IPS-11a (cell line): ENCODE results near the gene CTF1.

Source experiments
- H3K4me3 ChIP-seq: one replicate; pipeline ENCODE4 v1.5.1; 2013; ENCODE audit warnings: low read depth, low read length, control low read depth

CTF1 gene

DNA sequence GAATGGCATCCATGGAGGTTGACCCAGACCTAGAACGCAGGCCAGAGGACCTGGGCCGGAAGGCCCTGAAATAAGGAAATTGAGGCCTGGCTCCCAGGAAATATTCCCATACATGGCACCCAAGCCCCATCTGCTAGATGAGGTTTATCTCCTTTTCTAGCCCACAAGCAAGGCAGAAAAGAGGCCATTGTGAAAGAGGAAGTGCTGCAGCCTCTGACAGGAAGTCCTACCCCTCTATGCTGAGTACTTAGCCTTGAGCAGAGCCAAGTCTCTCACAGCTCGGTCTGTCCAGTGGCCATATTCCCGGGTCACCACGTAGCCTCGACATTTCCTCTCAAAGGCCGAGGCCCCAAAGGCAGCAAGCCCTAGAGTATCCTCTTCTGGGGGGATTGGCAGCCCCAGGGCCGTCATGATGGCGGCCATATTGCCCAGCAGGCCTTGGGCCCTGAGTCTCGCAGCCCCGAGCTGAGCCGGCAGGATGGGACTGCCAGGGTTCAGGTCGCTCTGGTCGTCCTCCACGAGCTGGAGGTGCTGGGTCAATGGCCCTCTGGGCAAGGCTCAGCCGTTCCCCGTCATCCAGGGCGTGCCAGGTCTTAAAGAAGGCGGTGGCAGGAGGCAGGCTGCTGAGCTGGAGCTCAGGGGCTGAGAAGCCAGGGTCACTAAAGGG lies 7.8 kb downstream of the CTF1 start:
- H3K4me3 ChIP-seq, result no peak overlapping the region

DNA sequence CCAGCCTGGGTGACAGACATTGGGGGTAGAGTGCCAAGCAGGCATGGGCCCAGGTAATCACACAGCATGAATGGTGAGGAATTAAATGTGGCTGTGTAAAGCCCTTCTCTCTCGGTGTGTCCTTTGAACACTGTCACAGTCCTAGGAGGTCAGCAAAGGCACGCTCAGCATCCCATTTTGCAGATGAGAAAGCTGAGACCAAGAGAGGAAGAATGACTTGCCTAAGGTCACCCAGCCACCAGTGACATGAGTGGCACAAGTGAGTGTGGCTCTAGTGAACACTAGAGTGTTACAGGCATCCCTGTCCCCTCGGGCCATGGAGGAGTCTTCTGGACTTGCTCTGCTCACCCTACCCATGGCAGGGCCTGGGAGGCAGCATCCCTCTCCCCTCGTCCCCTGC lies 10.7 kb downstream of the CTF1 start:
- H3K4me3 ChIP-seq, result no peak overlapping the region

DNA sequence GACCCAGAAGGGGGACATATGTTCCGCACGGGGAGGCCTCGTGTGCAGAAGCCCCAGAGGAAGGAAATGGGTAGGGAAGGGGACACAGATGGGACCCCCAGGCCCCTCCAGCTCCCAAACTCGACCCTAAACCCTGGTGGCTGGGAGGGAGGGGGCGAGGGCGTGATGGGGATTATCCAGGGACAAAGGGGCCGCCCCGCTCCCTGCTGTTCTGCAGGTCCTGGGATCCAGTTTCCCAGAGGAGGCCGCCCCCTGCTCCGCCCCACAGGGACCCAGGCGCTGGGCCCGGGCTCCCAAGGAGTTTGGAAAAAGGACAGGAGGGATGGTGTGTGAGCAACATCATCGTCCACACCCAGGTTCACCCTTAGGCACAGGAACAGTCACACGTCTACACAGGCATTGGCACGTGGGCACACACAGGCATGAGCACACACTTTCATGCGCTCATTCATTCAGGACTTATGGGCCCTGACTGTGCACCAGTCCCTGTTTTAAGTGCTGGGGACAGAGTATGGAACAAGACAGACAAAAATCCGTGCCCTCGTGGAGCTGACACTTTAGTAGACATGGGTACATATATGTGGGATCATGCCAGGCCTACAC lies 14.1 kb downstream of the CTF1 start:
- no peak overlapping the region for H3K4me3 ChIP-seq

DNA sequence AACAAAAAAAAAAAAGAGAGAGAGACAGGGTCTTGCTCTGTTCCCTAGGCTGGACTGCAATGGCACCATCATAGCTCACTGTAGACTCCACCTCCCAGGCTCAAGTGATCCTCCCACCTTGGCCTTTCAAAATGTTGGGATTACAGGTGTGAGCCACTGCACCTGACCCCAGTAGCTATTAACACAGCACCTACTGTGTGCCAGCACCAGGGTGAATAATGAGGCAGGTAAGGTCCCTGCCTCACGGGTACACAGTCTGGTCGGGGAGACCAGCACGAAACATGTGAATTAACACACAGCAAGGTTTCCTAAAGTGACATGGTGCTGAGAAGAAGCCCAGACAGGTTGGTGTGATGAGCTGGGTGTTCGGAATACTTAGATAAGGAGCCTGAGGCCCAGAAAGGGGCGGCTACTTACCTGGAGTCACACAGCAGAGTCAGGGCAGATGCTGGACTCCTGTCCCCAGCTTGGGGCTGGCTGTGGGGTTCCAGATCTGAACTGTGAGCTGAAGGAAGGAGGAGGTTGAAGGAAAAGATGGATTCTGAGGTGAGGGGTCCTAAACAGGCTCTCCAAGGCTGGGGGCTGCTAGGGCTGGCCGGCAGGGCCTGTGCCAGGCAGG lies 16.5 kb downstream of the CTF1 start:
- H3K4me3 ChIP-seq, result no peak overlapping the region

DNA sequence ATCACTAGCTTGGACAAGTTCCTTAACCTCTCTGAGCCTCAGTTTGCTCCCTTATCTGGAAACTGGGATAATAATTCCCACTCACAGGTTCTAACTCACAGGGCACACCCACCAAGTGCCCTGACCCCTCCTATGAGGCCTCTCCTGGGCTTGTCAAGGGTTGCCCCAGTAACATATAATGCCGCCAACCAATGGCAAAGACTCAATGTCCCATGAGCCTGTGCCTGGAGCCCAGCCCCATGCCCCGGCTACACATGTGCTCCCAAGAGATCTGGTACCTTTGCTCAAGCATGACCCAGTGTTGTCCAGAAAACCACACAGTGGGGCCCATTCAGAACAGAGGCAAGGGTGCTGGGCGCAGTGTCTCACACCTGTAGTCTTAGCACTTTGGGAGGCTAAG lies 18.4 kb downstream of the CTF1 start:
- no peak overlapping the region for H3K4me3 ChIP-seq

DNA sequence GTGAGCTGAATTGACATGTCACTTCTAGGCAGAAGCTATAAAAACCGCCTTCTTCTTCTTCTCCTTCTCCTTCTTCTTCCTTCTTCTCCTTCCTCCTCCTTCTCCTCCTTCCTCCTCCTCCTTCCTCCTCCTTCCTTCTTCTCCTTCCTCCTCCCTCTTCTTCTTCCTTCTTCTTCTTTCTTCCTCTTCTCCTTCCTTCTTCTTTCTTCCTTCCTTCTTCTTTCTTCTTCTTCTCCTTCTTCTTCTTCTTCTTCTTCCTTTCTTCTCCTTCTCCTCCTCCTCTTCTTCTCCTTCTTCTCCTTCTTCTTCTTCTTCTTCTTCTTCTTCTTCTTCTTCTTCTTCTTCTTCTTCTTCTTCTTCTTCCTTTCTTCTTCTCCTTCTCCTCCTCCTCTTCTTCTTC lies 22.2 kb downstream of the CTF1 start:
- H3K4me3 ChIP-seq, result no peak overlapping the region

DNA sequence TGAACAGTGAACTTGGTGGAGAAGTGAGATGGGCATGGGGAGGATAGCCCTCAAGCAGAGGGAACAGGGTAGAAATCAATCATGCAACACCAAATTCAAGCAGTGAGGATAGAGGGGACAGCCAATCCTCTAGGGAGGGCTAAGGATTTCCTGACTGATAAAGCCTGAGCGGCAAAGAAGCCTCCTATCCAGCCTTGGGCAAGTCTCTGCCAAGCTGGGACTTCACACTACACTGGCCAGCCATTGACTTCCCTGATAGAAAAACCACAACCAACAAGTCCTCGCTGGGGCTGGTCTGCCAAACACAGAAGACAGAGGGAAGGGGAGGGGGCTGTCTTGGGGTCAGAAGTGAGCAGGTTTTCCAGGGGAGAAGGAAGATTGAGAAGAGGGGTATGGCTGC lies 24.5 kb downstream of the CTF1 start:
- no peak overlapping the region for H3K4me3 ChIP-seq

DNA sequence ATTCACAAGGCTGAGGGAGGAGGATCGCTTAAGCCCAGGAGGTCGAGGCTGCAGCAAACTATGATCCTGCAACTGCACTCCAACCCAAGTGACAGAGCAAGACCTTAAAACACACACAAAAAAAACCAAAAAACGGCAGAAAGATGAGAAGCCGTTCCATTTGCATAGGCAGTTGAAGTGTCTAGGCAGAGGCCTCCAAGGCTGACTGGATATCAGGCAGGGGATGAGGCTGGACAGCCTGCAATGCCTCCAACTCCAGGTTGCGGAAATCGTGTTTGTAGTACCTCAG lies 25.0 kb downstream of the CTF1 start:
- H3K4me3 ChIP-seq, result no peak overlapping the region

DNA sequence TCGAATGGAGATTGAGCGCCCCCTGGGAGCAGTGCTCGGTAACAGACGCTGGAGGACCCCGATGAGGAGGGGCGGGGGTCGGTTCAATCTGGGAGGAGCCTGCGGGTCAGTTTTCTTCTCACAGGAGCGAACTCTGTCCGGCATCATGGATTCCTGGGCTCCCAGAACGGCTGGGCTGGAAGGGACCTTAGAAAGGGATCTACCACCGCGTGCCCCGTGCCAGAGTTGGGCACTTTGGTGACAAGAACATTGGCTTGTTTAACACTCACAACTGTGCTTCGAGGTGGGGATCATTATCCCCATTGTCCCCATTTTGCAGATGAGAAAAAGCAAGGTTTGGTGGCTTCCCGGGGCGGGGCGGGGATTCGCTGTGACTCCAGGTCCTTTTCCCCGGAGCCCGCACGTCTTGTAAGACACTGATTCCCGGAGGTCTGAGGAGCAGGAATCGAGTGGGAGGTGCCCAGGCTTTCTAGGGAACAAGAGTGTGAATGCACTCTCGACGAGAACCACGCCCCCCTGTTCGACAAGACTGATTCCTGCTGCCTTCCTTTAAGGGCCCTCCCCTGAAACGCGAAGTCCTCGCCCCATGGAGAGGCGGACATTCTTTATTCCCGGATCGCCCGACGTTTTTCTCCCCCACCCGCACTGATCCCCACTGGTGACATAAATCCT lies 25.5 kb downstream of the CTF1 start:
- peak overlapping the region; percentile 71 for H3K4me3 ChIP-seq

DNA sequence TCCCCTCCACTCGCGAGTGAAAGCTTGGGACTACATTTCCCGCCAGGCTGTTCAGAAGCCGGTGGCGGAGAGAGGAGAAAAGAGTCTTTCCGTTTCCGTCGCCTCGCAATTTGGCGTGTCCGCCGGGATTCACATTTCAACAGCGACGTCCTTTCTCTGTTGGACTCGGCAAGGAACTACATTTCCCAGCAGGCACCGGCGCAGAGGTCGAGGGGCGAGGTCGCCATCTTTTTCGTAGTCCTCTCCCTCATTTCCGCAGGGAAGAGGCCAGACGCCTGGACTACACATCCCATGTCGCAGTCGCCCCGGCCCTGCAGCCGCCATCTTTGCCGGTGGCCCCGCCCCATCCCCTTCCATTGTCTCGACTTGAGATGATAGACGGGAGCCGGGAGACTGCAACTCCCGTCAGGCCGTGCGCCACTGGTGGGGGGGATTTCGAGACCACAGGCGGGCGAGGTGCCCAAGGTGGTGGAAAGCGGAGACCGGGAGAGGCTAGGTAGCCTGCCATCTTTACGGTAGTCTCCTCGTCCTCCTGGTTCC lies 26.1 kb downstream of the CTF1 start:
- peak overlapping the region; percentile 78 for H3K4me3 ChIP-seq

DNA sequence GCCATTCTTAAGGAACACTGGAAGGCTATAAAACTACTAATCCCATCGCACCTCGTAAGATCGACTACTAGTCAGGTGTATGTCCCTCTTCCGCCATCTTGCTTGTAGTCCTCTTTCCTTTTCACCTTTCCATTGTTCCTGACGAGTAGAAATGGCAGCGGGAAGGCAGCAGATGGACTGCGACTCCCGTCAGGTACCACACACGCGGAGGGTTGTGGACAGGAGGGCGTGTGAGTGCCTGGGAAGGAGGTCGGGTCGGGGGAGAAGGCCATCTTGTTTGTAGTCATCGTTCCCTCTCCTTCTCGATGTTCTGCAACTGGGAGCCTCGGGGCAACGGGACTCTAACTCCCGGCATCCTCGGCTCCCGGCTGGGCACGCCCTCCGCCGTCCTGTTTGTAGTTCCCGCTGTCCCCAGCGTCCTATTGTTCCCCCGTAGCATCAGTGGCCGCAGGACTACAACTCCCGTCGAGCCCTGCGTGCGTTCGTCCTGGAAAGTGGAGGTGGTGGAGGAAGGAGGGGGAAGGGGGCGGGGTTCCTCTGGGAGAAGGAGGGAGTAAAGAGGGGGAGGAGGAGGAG lies 26.6 kb downstream of the CTF1 start:
- H3K4me3 ChIP-seq, result peak overlapping the region; percentile 78

DNA sequence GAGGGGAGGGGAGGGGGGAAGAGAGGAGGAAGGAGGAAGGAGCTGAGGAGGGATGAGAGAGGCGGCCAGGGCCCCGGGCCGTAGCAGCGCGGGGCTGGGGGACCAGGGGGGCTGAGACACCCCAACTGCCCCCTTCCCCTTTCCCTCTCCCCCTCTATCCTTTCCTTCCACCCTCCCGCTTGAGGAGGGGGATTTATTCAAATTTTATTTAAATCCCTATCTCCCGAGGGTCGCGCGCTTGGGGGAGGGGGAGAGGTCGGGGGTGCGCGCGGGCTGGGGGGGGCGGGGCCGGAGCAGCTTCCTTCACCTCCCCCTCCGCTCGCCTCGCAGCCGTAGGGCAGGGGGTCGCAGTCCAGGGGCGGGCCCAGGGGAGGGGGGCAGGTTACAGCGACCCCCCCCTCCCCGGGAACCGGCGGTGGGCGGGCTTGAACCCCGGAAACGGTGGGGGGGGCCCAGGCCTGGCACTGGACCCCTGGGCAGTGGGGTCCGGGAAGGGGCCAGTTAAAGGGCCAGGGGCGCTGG lies 27.2 kb downstream of the CTF1 start, which contains the start of gene FBXL19:
Gene FBXL19, plus strand, starts transcription at position 19 of the 522 bp plus-strand sequence. CDS start 2,183 bp downstream, outside the sequence.
- H3K4me3 ChIP-seq, result peak within 1 kb of the TSS; percentile 78

DNA sequence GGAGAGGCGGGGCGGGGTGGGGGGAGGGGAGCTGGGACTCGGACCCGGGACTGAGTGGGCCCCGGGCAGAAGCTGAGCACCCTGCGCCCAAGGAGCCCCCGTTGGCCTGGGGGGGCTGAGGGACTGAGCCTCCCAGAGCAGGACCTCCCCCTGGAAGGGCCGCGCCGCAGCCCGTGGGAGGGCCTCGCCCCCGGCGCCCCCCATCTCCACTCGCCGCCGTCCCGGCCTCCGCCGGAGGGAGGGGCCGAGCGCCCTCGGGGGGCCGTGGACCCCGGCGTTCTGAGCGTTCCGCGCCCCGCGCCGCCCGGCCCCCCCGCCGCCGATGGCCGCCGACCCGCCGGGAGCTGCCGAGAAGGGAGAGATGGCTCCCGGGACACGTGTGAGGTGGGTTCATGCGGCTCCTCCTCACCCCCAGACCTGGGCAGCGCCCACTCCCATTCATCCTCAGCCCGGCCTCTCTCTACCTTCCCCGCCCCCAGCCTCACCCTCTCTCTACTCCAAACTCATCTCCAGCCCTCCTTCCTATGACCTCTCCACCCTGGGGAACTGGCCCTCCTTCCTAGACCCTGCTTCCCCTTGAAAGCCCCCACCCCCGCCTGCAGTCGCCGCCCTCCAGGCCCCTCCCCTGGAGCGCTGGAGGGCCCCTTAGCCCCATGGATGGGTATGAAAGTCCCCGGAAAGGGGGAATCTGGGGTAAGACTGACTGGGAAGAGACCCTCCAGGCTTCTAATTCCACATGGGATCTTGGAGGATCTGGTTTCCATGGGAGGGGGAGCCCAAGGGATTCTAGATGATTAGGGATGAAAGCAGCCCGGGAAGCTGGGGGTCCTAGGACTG lies 27.9 kb downstream of the CTF1 start:
- peak overlapping the region; percentile 61 for H3K4me3 ChIP-seq

DNA sequence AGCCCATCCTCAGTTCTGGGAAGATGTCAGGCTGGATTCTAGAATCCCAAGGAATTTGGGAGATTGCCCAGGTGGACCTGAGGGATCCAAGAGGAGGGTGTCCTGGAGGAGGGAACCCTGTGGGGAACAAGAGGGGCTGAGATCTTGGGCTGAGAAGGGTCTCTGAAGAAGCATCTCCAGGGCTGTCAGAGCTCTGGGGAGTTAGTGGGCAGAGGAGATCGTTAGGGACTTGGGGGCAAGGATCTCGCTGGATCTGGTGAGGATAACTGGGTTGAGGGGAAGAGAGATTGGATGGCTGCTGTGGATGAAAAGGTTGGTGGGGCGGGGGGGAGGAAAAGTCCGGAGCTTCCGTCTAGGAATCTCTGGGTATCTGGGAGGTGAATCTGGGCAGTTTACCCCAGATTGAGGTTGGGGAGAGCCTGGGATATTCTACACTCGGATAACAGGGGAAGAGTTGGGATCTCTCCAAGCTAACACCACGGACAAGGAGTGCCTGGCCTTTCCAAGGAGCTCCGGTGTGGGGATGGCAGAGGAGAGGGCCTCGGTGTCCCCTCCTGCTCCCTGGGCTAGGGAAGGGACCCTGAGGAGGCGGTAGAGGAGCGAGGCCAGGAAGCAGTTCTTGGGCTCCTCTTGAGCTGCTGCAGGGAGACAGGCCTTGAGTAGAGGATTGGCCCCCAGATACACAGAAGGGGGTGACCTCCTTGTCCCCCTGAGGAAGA lies 28.7 kb downstream of the CTF1 start:
- peak overlapping the region; percentile 61 for H3K4me3 ChIP-seq

DNA sequence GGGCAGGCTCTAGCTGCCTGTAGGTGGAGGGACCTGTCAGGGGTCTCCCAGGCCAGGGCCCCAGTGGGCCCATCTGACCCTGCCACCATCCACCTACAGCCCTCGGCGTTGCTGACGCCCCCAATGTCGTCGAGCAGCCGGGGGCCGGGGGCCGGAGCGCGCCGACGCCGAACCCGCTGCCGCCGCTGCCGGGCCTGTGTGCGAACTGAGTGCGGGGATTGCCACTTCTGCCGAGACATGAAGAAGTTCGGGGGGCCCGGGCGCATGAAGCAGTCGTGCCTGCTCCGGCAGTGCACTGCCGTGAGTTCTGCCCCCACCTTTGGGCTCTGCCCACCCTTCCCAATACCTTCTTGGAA lies 29.2 kb downstream of the CTF1 start:
- H3K4me3 ChIP-seq, result no peak overlapping the region

DNA sequence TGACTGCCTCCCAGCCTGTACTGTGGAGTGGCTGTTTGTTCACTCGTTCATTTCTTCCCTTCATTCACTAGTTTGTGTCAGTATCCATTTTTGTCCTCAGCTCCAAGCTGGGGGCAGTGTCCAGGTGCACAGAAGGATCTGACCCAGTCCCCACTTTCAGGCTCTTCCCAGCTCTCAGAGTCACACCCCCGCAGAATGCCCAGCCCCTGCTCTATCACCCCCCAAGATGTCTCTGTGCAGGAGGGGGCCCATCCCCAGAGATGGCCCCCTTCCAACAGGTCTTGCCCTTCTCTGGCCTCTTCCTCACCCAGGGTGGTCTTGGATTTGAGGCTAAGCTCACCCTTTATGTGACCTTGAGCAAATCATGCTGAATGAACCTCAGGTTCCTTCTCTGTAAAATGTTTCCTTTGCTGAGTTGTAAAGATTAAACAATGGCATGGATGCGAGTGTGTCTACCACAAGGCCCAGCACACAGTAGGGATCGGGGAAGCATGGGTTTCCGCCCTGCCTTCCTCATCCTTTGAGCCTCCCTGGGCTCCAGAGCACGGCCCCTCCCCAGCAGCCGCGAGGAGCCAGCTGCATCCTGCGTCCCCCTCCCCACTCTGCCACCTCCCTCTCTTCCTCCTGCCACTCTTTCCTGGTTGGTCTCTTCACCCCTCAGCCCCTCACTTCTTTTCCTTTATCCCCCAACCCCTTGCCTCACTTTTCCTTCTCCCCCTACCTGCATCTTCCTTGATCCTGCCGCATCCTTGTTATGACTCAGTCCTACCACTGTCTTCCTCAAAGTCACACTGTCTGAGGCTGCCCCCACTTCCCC lies 29.8 kb downstream of the CTF1 start:
- H3K4me3 ChIP-seq, result no peak overlapping the region

DNA sequence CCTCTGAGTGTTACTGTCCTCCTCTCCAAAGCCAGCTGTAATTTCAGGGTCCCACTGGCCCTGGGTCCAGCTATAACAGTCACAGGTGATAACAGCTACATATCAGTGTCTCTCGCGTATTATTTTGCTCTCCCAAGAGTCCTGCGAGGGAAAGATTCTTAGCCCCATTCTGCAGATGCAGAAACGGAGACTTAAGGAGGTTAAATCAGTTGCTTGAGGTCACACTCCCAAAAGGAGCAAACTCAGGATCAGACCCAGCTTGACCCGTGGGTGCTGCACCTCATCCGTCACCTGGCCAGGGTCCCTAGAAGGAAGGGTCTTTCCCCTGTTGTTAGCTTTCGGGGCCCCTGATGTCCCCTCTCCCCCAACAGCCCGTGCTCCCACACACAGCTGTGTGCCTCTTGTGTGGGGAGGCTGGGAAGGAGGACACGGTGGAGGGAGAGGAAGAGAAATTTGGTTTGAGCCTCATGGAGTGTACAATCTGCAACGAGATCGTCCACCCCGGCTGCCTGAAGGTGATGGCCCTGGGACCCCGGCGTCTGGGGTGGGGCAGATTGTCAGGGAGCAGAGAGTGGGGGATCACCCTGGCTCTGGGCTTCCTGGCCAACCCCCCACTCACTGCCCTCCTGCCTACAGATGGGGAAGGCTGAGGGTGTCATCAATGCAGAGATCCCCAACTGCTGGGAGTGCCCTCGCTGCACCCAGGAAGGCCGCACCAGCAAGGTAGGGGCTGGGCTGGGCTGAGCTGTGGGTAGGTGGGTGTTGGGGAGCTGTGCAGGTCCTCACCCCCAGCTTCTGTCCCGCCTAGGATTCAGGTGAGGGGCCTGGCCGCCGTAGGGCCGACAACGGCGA lies 30.7 kb downstream of the CTF1 start:
- H3K4me3 ChIP-seq, result no peak overlapping the region

DNA sequence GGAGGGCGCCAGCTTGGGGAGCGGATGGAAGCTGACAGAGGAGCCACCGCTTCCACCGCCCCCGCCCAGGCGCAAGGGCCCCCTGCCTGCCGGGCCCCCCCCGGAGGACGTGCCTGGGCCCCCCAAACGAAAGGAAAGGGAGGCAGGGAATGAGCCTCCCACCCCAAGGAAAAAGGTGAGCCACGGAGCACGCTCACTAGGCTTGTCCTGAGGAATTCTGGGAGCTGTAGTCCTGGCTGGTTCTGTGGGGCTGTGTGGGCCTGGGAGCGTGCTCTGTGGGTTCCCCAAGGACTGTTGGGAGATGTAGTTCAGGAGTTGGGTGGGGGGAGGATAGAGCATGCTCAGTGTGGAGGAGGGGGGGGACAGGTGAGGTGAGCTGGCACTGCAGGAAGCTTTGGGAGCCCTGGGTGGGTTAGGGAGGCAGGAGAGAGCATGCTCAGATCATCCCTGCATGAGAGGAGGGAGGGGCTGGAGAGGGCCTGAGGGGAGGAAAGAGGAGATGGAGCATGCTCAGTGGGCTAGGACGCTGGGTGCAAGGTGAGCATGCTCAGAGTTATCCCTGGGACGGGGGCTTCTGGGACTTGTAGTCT lies 31.5 kb downstream of the CTF1 start:
- H3K4me3 ChIP-seq, result no peak overlapping the region
